SH-SY5Y (cell line): ENCODE data around the gene TEAD1.

Source experiments
- GATA2 ChIP-seq: IDR thresholded peaks from 2 replicates; pipeline ENCODE4 v1.6.1; 2011; ENCODE audit warnings: mild to moderate bottlenecking, low read depth, low read length
- GATA3 ChIP-seq: IDR thresholded peaks from 2 replicates; pipeline ENCODE4 v1.6.1; 2011; ENCODE audit warnings: low read depth, mild to moderate bottlenecking, low read length, moderate library complexity

- TF ChIP-seq GATA3 (no peak), GATA2 (no peak)
Measured at GRCh38 chr11:12918667-12919066, 244.4 kb downstream of the TEAD1 start.
